CD4-positive, alpha-beta T cell treated with Interleukin-12 subunit alpha and Interleukin-12 subunit beta, for 1 hour (primary cell): ENCODE measurements around the gene POLR1A.

Experiments used
- DNase-seq: peaks from one replicate; pipeline ENCODE4 v3.0.0-alpha.2; 2020

POLR1A gene

DNA sequence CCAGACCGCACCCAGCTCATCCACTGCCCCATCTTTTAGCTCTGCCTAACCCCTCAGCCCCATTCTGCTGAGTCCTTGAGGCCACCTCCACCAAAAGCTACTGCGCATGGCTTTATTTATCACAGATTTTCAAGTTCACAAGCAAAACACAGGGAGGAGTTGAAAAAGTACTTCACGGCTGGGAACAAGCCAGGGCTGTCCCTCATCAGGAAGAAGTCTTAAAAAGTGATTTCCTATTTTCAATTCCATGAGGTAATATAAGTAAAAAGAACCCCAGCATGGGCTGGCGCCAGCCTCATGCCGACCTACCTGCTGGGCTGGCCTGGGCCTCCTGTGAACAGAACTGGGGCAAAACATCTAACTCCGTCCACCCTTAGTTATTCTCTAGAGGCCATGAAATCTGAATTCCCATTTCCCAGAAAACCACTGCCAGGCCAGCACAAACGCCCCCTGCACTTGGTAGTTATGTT lies 69.0 kb downstream of the POLR1A start:
- DNase-seq = no peak

DNA sequence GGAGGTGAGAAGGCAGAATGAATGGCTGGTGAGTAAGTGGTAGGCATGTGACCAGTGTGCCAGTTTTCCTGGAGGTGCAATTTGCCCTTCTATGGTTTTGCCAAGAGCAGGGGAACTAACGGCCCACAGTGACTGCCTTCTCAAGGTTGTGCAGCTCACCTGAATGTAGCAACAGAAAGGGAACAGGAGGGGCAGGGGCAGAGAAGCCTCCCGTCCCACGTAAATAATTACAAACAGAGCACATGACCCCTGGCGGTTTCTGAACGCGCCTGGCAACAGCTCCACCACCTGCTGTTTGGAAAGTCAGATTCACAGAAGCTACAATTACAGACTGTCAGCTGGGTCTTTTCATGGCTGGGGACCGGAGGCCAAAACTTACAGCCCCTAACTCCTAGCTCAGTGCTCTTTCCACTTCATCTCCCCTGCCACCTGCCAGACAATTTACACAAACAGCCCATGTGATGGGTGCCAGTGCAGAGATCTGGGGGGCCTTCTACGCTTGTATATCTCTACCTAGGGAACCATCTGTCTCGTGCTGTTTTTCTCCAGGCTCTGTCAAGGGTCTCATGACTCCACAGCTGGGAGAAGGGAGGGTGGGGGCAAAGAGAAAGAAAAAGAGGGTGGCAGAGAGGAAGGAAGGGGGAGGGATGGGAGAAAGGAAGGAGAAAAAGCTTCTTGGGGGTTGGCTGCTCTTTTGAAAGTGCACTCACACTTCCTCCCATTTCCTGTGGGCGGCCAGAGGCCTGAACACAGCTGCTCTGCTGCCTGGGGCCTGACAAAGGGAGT lies 69.6 kb downstream of the POLR1A start:
- DNase-seq = peak; percentile 74

DNA sequence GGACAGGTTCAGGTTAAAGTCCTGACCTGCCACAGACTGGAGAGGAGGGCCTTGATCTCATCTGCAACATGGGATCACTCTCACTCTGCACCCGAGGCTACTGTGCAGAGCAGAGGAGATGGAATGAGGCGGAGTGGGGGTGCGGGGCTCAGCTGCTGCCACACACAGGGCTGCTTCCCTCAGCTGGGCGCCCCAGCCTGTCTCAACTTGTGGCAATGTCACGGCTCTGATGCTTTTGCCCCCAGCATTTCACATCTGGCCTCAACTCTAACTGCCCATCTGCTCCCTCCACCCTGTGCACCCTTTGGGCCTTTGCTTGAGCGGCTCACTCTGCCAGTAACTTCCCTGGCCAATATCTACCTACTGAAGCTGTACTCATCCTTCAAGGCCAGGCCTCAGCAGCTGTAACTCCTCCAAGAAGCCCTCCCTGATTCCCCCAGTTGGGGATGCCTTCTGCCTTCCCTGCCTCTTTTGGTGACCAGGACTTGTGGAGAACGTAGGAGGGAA lies 70.3 kb downstream of the POLR1A start:
- DNase-seq = no peak

DNA sequence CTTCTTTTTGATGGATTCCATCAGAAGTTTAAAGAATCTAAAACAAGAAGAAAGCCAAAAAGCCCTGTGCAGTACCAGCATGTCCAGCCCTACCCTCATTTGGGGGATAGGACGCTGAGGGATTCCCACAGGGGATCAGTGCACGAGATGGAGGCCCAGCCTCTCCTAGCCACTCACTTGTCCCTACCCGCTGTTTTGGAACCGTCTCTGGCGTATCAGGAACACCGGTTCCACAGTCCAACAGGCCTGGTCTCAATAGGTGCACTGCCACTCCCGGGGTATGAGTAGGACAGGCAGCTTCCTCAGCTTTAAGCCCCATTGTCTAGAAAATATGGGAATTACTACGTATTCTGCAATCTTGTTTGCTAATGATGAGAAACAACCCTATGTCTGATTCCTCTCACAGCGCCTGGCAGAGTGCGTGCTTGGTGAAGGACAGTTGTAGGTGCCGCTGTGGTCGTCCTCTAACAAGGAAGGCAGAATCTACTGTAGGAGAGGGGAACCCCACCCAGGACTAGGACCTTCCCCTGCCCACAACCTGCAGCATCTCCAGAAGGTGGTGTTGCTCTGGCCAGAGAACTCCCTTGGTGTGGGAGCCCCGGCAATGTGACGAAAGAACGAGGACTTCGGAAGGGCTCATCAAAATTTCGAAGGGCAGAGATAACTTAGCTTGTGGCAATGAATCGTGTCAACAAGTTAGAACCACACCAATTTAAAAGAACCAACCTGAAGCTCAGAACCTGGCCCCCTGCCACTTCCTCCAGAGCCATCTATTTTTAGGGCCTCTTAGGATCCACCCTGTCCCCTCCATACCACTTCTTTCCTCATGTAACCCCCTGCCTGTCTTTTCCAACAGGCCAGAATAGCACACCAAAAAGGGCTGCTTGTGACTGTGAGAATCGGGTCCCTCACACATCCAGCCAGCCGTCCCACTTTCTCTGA lies 71.7 kb downstream of the POLR1A start:
- no peak for DNase-seq

DNA sequence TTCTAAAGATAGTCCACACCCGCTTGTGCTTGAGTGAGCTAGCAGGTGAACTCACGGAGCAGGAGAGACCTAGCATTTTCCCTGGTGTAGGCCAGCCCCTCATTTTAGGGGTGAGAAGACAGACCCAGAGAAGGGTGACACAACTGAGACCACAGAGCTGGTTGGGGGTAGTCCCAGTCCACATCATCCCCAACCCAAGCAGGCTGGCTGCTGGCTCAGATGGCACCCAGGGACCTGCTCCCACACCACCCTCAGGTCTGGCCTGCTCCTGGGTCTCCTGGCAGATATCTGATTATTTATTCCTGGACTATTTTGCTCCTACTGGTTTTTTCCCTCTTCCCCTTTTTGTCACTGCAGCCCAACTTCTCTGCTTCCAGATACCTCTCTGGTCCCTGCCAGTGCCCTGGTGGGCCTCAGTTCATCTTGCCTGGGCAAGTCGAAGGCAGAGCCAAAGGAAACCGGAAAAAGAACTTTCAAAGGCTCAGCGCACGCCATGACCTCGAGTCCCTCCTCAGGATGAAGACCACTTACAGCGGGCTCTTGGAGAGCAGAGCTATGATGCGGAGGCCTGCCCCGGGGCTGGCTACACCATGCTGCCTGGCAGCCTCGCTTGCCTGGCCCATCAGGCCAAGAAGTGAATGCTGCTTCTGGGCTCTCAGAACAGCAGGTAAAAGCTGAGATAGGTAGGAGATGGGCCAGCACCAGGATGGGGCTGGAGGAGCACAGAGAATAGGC lies 72.7 kb downstream of the POLR1A start:
- no peak for DNase-seq

DNA sequence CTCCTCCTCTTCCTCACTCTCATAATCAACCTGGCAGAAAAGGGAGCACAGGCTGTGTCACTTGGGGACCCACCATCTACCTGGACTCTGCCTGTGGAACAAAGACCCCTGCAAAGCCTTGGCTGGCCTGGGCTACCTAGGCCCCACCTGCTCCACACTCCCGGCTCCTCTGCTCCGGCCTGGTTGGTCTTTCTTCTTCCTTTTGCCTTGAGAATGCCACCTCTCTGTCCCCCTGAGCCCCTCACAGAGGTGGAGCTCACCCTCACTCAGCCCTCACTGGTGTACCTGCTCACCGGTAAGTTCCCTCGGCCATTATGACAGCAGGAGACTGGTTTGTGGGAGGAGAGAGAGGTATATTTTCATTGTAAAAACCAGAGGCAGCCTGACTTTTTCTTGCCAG lies 74.1 kb downstream of the POLR1A start:
- DNase-seq = no peak

DNA sequence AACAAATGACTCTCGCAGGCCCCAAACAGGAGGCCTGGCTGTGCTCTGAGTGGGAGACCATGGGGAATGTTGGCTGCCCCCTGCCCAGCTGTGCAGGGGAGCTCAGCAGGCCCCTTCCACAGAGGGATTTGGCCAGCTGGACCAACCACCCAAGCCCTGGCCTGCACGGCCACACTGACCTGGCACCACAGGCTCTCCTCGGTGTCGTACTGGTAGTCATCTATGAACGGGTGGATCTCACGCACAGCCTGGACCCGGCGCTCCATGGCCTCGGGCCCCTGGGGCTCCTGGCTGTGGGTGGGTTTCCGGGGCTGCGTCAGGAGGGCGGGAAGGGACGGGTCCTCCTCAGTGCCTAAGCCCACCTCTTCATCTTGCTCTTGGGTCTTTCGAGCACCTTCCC lies 74.5 kb downstream of the POLR1A start:
- DNase-seq = no peak

DNA sequence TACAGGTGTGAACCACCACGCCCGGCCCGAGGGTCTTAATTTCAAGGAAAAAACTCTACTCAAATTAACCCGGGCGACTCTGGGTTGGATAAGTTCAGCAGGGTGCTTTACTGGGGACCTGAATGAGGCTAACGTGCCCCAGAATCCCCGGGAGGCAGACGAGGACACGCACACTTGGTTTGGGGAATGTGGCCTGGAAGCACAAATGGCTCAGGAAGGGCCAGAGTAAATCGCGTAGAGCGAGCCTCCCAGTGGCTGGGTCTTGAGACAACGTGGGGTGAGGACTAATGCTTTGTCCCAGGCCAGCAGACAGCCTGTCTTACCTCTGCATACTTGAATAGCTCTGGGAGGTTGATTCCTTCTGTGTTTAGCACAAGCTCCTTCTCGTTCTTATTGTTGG lies 75.8 kb downstream of the POLR1A start:
- DNase-seq = no peak

DNA sequence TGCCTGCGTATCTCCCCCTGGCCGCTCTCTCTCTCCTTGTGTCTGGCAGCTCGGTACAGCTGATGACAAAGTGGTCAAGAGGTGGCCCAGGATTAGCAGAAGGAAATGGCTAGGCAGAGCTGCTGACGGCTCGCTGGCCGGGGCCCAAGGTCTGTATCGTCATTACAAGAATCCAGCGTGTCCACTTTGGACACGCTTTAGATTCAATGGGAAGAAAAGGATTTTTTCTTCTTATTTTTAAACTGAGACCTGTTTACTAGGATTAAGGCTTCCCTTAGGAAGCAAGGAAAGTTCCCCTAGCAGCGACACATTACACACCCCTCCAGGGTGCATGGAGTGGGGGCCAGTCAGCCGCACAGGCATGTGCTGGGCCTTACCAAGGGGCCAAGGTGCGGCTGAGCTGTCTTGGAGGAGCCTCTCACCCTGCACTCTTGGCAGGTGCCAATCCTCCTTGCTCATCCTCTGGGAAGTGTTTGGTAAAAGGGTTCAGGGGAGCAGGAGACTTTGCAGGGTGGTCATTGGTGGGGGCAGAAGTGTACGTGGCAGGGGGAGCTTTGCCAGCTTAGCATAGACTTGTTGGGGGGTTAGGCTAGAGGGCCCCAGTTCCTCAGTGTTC lies 76.8 kb downstream of the POLR1A start:
- no peak for DNase-seq

DNA sequence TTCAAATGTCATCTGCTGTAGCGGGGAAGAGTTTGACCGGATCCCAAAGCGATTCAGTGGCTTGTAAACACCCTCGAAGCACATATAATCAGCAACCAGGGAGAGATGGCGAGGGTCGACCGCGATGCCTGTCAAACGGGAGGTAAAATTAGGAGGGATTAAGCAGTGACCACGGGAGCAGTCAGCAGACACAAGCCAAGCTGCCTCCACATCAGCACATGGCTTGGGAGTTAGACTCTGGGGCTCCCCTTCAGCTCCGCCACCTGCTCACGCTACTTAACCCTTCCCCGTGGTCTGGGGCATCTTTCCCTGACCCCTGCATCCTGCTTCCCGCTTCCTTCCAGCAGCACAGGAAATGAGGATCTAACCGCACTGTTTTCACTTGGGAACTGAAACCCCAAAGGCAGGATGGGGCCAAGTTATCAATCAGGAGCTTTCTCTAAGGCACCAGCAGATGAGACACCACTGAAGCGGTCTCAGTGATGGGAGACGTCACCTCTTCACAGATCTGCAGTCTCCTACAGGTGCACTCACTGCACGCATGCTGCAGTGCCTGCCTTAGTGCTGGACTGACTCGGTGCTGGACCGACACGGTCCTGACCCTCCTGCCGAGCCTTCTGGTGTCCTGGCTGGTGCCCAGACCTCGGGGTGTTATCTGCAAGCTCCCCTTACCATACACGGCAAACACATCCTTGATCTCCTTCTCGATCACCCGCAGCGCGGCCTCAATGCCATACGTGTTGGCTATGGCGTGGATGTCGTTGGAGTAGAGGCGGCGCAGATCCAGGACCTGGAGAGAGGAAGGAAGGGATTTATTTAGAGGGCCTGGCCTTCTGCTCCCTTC lies 77.5 kb downstream of the POLR1A start:
- no peak for DNase-seq

DNA sequence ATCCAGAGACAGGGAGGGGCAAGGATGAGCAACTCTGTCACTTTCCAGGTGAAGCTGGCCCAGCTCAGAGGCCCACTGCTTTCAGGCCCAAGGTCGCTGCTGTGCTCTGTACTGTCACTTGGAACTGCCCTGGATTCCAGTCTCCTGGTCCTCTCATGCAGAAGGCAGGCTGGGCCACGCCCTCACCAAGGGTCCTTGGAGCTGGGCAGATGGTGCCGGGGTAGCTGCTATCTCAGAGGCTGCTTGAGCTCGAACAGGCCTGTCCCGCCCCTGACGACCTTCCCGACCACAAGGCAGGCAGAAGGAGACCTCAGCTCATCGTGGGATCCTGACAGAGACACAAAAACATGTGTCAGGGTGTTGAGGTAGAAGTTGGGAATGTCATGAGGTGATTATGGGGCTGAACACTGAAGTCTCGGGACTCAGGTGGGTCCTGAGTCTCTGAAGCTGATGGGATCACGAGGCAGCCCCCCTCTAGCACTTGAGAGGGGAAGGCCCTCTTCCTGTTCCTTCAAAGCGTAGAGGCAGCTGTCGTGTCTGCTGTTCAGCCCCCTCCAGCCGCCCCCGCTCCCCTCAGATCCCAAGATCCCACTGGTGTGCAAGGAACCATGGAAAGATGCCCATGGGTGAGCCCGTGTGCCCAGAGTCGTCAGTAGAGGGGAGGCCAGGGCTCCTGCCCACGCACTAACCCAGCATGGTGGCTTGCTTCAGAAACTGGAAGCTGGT lies 78.3 kb downstream of the POLR1A start:
- DNase-seq = no peak

DNA sequence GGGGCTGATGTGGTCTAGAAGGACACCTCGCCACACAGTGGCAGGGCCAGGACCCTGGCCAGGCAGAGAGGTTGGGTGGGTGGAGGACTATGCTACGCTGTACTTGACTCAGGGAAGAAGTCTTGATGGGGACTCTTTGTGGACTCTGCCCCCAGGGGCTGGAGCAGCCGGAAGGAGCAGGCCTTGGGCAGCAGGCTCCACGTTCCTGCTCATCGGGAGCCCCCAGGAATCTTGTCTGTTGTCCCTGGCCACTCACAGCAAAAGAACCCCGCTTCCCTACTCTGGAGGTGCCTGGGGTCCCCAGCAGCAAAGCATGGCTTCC lies 79.0 kb downstream of the POLR1A start:
- no peak for DNase-seq

DNA sequence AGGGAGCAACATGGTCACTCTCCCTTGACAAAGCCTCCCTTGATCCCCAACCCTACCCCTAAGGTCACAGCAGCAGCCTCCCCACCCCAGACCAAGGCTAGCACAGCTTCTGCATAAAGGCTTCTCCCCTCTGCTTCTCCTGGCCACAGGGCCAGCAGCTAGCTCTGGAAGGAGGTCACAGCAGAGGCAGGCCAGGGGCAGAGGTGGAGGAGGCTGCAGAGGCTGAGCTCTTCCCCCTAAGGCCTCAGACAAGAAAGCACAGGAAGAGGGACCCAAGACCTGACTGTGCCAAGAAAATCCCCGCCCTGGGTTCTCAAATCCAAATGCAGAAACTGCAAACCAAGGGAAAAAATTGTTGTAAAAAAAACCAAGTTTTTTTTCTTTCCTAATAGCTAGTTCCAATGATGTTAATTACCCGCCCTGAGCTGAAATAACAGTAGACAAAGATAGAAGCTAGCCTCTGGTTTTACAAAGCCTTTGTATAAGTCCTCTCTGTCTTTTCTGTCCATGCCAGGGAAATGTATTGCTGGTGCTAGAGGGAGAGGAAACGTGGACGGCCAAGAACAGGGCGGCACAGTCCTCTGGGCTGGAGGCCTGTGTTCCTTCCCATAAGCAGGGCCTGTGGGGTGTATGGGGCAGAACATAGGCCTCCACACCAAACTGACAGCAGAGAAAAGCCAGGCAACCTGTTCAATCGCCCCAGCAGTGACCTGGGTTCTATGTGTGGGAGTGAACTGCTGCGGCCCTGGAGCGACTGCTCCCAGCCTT lies 79.5 kb downstream of the POLR1A start:
- no peak for DNase-seq

DNA sequence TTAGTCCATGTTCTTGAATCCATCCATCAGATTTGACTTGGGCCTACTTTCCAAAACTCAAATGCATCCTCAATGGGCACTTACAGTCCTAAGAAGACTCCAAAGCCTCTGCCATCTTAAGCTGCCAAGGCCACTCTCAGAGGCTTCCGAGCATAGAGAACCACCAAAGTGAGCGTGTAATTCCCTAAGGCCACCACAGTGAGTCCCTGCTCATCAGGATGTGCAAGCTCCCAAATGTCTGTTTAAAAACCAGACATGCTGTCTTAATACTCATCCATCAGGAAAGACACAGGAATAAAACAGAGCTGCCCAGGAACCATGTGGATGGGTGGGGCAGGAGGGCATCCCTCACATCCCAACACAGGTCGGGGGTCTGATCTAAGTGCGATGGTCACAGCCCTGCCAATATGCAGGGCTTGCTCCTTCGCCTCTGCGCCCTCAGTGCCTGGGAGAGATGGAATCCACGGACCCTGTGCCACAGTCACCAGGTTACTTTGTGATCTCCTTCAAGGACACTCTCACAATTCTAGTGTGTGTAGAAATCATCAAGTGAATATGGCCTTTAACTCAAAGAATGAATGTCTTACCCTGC lies 80.4 kb downstream of the POLR1A start:
- DNase-seq = no peak

DNA sequence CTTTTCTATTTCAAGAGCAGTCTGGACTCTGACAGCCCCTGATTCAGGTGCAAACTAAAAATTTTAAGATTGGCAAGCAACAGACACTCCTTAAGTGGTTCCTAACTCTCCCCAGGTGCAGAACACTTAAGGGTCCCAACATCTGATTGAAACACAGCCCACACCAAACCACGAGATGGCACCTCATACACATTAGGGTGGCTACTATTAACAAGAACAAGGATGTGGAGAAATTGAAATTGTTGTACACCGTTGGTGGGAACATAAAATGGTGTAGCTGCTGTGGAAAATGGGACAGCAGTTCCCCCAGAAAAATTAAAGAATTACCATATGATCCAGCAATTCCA lies 82.3 kb downstream of the POLR1A start:
- no peak for DNase-seq

DNA sequence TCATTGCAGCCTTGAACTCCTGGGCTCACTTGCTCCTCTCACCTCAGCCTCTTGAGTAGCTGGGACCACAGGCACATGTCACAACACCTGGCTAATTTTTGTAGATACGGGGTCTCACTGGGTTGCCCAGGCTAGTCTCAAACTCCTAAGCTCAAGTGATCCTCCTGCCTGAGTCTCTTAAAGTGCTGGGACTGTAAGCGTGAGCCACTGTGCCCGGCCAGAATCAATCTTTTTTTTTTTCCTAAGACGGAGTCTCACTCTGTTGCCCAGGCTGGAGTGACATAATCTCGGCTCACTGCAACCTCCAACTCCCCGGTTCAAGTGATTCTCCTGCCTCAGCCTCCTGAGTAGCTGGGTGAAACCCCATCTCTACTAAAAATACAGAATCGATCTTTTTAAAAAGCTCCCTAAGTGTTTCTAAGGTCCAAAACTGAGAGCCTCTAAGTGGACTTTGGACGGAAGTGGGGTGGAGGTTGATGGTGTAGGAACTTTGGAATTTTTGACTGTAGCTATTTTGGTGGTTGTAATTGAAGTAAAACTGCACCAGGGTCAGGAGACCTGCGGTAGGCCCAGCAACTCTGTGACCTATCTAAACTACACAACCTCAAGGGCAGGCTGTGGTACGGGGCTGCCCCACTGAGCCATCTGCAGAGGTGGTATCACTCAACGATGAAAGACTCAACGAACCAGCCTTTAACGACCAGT lies 82.9 kb downstream of the POLR1A start:
- no peak for DNase-seq

DNA sequence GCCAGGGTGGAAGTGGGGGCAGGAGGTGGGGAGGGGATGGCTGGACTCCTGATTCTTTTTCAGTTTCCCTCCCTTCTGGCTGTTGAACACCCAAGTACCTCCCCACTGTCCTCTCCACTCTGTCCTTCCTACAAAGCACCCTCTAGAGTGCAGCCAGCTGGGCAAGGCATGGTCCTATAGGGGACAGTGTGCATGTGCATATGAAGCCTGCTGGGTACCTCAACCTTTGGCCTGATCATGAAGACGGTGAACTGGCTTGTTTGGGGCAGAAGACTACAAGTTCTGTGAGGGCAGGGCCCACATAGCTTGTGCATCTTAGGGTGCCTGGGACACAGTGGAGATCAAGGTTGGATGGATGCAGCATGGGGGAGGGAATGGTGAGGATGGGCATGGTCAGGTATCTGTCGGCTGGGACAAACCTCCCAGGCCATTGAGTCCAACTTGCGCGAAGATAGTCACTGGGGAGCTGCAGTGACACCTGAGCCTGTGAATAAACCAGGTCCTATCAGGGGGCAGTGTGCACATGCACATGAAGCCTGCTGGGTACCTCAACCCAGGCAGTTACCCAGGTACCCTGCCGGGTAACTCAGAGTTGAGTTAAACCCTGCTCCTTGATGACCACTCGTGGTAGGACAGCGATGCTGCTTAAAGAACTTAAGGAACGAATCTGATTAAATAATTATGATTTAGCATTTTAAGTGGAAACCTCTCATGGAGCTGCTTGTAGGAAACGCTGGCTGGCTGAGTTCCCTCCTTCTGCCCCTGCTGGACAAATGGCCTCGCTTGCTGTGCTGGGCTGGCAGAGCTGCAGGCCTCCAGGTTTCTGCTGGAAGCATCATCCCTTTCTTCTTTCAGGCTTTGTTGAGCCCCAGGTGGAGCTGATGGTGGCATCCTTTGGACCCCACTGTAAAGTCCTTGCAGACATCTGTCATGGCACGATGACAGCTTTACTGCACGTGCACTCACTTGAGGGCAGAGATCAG lies 84.0 kb downstream of the POLR1A start:
- DNase-seq = no peak

DNA sequence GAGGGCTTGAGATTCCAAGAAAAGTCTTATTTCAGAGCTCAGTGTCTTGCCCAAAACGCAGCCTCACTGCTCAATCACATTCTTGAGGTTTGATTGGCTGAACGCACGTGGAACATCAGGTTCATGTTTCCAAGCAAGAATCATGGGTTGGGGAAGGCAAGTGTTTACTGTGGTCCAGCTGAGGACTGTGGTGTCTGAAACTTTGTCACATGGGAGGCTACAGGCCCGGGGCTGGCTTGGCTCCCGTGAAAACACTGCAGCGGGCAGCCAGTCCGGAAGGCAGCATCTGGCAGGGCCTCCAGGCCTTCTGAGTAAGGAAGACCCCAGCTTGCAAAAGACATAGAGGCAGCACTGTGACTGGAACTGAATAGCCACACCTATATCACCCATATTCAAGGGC lies 84.7 kb downstream of the POLR1A start:
- no peak for DNase-seq
